IPS-NIHi7 (cell line): ENCODE measurements around the gene OR2T5.
"Not testable (repeated sequence)": the region's sequence is repeated elsewhere in the genome, so short reads cannot be mapped to it uniquely, and the experiment has no call there.

ENCODE experiments used
- DNase-seq: peaks from one replicate; pipeline ENCODE4 v3.0.0; 2012; ENCODE audit warnings: mixed read lengths; ENCODE audit errors: extremely low spot score

Gene OR2T5

DNA sequence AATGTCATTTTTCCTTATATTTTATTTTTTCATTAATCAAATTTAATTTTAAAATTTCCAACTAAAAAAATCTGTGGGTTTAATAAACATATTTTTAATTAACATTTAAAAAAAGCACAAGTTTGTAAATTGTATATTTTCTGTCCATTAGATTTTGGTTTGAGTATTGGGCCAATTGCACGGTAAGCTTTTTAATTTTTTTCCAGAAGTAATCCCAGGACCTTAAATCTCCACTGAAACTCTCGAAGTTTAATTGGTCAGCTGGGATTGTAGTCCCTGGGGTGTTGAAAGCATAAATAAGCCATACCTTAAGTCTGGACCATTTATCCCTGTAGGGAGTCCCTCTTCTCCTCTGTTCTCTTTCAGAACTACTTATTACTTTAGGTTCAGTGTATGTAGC lies 19.4 kb downstream of the OR2T5 start, which contains the start of gene OR2G6:
Gene OR2G6, plus strand, starts transcription at position 301 of the 400 bp plus-strand sequence. CDS start 13,574 bp downstream, outside the sequence.
- DNase-seq, result not testable (repeated sequence)

DNA sequence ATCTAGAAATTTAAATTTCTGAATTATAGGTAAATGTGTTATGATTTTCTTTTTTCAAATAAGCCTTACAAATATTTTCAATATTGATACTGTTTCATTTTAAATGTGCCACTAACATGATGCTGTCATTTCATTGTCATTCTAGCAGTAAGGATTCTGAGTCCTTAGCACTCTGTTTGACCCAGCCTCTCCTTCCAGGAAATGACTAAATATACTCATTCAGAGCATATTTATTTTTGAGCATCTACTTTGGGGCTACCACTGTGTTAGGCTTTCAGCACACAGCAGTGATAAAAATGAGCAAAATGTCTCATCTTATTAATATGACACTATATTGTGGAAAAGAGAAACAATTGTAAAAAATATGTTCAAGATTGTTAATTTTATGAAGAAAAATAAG lies 21.8 kb downstream of the OR2T5 start:
- not testable (repeated sequence) for DNase-seq

DNA sequence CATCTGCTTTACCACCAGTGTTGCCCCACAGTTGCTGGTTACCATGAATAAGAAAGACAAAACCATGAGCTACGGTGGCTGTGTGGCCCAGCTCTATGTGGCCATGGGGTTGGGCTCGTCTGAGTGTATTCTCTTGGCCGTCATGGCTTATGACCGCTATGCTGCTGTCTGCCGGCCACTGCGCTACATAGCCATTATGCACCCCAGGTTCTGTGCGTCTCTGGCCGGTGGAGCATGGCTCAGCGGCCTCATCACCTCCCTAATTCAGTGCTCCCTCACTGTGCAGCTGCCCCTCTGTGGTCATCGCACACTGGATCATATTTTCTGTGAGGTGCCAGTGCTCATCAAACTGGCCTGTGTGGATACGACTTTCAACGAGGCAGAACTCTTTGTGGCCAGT lies 33.5 kb downstream of the OR2T5 start:
- no peak for DNase-seq

DNA sequence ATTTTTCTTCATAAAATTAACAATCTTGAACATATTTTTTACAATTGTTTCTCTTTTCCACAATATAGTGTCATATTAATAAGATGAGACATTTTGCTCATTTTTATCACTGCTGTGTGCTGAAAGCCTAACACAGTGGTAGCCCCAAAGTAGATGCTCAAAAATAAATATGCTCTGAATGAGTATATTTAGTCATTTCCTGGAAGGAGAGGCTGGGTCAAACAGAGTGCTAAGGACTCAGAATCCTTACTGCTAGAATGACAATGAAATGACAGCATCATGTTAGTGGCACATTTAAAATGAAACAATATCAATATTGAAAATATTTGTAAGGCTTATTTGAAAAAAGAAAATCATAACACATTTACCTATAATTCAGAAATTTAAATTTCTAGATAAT lies 49.1 kb downstream of the OR2T5 start:
- not testable (repeated sequence) for DNase-seq
